Measurements from ENCODE around the gene MAP7.

Gene MAP7

GRCh38 chr6:136326038-136326553, 224.1 kb downstream of the MAP7 start:
- DNase-seq (ENCODE audit: low read depth): peak; percentile 49
- no peak overlapping the region for H3K4me3 ChIP-seq (ENCODE audit: low read length)
- TF ChIP-seq CTCF (IDR thresholded peaks at IDR 0.05; ENCODE audit: insufficient read depth, low read depth, low read length, missing control alignments): no peak

- no peak overlapping the region for H3K4me3 ChIP-seq (ENCODE audit: low read length)
- no peak for DNase-seq (ENCODE audit: low read depth)
- no peak for TF ChIP-seq CTCF (IDR thresholded peaks at IDR 0.05; ENCODE audit: insufficient read depth, low read depth, low read length, missing control alignments)
These were observed 225.4 kb downstream of the MAP7 start for GRCh38 chr6:136324686-136325380.

- no peak for DNase-seq (ENCODE audit: low read depth)
These were observed 226.7 kb downstream of the MAP7 start for GRCh38 chr6:136323431-136324112.

GRCh38 chr6:136319732-136320131, 230.5 kb downstream of the MAP7 start:
- no peak overlapping the region for H3K4me3 ChIP-seq (ENCODE audit: low read length)
- no peak for DNase-seq (ENCODE audit: low read depth)
- TF ChIP-seq CTCF (IDR thresholded peaks at IDR 0.05; ENCODE audit: insufficient read depth, low read depth, low read length, missing control alignments): no peak

More at GRCh38 chr6:136323431-136324112, 226.7 kb downstream of the MAP7 start:
- no peak overlapping the region for H3K4me3 ChIP-seq (ENCODE audit: low read length)
- TF ChIP-seq CTCF (IDR thresholded peaks at IDR 0.05; ENCODE audit: insufficient read depth, low read depth, low read length, missing control alignments): no peak

- no peak overlapping the region for H3K4me3 ChIP-seq (ENCODE audit: low read length)
- no peak for DNase-seq (ENCODE audit: low read depth)
- no peak for TF ChIP-seq CTCF (IDR thresholded peaks at IDR 0.05; ENCODE audit: insufficient read depth, low read depth, low read length, missing control alignments)
These were observed 231.5 kb downstream of the MAP7 start for GRCh38 chr6:136318676-136319075.

- H3K4me3 ChIP-seq (ENCODE audit: low read length): no peak overlapping the region
- DNase-seq (ENCODE audit: low read depth): no peak
- no peak for TF ChIP-seq CTCF (IDR thresholded peaks at IDR 0.05; ENCODE audit: insufficient read depth, low read depth, low read length, missing control alignments)
These were observed 232.3 kb downstream of the MAP7 start for GRCh38 chr6:136317971-136318370.

Data from epithelial cell of esophagus (primary cell).